CD4-positive, alpha-beta T cell (primary cell): Measurements from ENCODE around the gene SAMD9L. TPM values are rescaled to one million over a fixed set of nuclear protein-coding genes. Genes with fewer than 3 reads are reported as not detected.

Source experiments
- ATAC-seq: fragments of 200-7000 bp; cut with Tn5 transposase; one replicate; pipeline ENCODE4 v1.10.0; 2022; ENCODE audit warnings: mild to moderate bottlenecking; ENCODE audit not compliant: poor library complexity
- CTCF ChIA-PET: fragments of 350-600 bp; sonication (Branson Sonifier 250); formaldehyde crosslinking; loops from one replicate; lab custom pipeline; 2021; ENCODE audit warnings: antibody characterized with exemption, inconsistent platforms; lab: Charles Lee
- POLR2A ChIA-PET: fragments of 350-600 bp; sonication (Branson Sonifier 250); formaldehyde crosslinking; loops from one replicate; lab custom pipeline; 2021; ENCODE audit warnings: antibody characterized with exemption, inconsistent platforms; lab: Charles Lee
- DNase-seq, 14 experiments: peaks; one replicate each; pipeline ENCODE4 v3.0.0-alpha.2; 2013 to 2020; ENCODE audit warnings: mixed read lengths in 2 of 14
- H3K27ac ChIP-seq, 2 donors: one replicate each; pipeline versions ENCODE4 v1.5.1 to v1.7.0; 2013; ENCODE audit warnings: low read length in 2 of 2, low read depth in 1 of 2, mild to moderate bottlenecking in 1 of 2
- H3K27me3 ChIP-seq, 2 experiments: 1 replicate in 1 of 2; 2 replicates in 1 of 2; pipeline versions ENCODE4 v1.6.1 to v1.7.0; 2013; ENCODE audit warnings: low read length in 2 of 2, control low read depth in 1 of 2, mild to moderate bottlenecking in 1 of 2, moderate library complexity in 1 of 2; ENCODE audit not compliant: insufficient read depth in 2 of 2, control insufficient read depth in 1 of 2
- H3K36me3 ChIP-seq: one replicate; pipeline ENCODE4 v1.6.1; 2013; ENCODE audit warnings: low read length, control low read depth; ENCODE audit not compliant: insufficient read depth
- H3K4me1 ChIP-seq: one replicate; pipeline ENCODE4 v1.6.1; 2013; ENCODE audit warnings: low read length, control low read depth; ENCODE audit not compliant: insufficient read depth
- H3K4me3 ChIP-seq: one replicate; pipeline ENCODE4 v1.5.1; 2013; ENCODE audit warnings: mild to moderate bottlenecking, low read length, moderate library complexity
- H3K9me3 ChIP-seq, 2 experiments: 1 replicate in 1 of 2; 2 replicates in 1 of 2; pipeline versions ENCODE4 v1.6.1 to v1.7.0; 2013; ENCODE audit warnings: low read length in 2 of 2, mild to moderate bottlenecking in 2 of 2, control low read depth in 1 of 2, moderate library complexity in 1 of 2; ENCODE audit not compliant: control insufficient read depth in 1 of 2, insufficient read depth in 1 of 2
- H3K27ac Mint-ChIP-seq: one replicate; pipeline ENCODE4 v1.8.0; 2020; ENCODE audit warnings: mixed read lengths
- H3K27me3 Mint-ChIP-seq: one replicate; pipeline ENCODE4 v1.8.0; 2021; ENCODE audit warnings: mixed read lengths
- H3K36me3 Mint-ChIP-seq: one replicate; pipeline ENCODE4 v1.8.0; 2021; ENCODE audit warnings: low read depth, mixed read lengths
- H3K4me1 Mint-ChIP-seq: one replicate; pipeline ENCODE4 v1.8.0; 2021; ENCODE audit warnings: low read depth, mixed read lengths
- H3K4me3 Mint-ChIP-seq: one replicate; pipeline ENCODE4 v1.8.0; 2020; ENCODE audit warnings: mild to moderate bottlenecking, mixed read lengths
- H3K9me3 Mint-ChIP-seq: one replicate; pipeline ENCODE4 v1.8.0; 2020; ENCODE audit warnings: mixed read lengths
- CTCF ChIP-seq: fragments of 200-600 bp; IDR thresholded peaks from one replicate; pipeline ENCODE4 v1.8.0; 2022; ENCODE audit warnings: antibody characterized with exemption, mild to moderate bottlenecking
- intact Hi-C, 2 experiments: fragments of 100-400 bp; cut with DNase I in 1 of 2; cut with micrococcal nuclease in 1 of 2; formaldehyde crosslinking; loops; one replicate each; pipeline versions ENCODE4 v1.15.1 to v1.9.0; 2023 to 2025; cut with DNase I, micrococcal nuclease
- total RNA-seq, 174 experiments: library from RNA in 2 of 174; stranded (reverse) in 2 of 174; gene quantifications; one replicate each; pipeline ENCODE4 v1.2.3 and lab custom pipeline; 2021 to 2026

SAMD9L gene
- total RNA-seq, 2 experiments from 2014 or later: 7.9 to 8.5 TPM

GRCh38 chr7:93119191-93119905 is 28.8 kb downstream of the SAMD9L start:
- intact Hi-C loops: loop anchor here (2.0 to 10.0 kb wide), 6 partner anchors 29 to 885 kb away; partner anchors contain the start of genes BET1 (in 1 of the 2), FAM133B (in 1 of the 2), PEX1 (in 1 of the 2) and RBM48 (in 1 of the 2)
- H3K27ac ChIP-seq: no peak overlapping the region
- ATAC-seq: no peak

GRCh38 chr7:93117852-93118530 is 30.2 kb downstream of the SAMD9L start, which contains the start of gene SAMD9:
TSS of gene SAMD9 (minus strand) at chr7:93117979. CDS start at chr7:93106097, 11,882 bp downstream.
- H3K27me3 Mint-ChIP-seq: no peaks in the 10 kb centered on the region
- POLR2A ChIA-PET: interaction anchor here (0.6 to 3.2 kb wide), 20 partner anchors 9 to 1177 kb away, joined by 3 to 25 read pairs (median 4); partner anchors contain the start of genes AKAP9, CYP51A1, FAM133B and GATAD1
- Histone ChIP-seq H3K9me3 (peaks cover 0 to 5% of the 10 kb centered on the region in 2 experiments), H3K27me3 (no peaks in the 10 kb centered on the region), H3K27ac (peak within 1 kb of the TSS; percentile 55 to 82), H3K4me3 (peak within 1 kb of the TSS; percentile 64), H3K36me3 (peaks cover 17% of the 10 kb centered on the region), H3K4me1 (peaks cover 21% of the 10 kb centered on the region)
- H3K9me3 Mint-ChIP-seq: peaks cover 9% of the 10 kb centered on the region
- peaks cover 71% of the 10 kb centered on the region for H3K36me3 Mint-ChIP-seq
- CTCF ChIA-PET: interaction anchor here (1.1 to 1.4 kb wide), 5 partner anchors 12 to 590 kb away, joined by 3 to 5 read pairs (median 3); partner anchors contain the start of genes PEX1 and RBM48
- peak; percentile 99 for ATAC-seq
- peak within 1 kb of the TSS; percentile 86 for H3K4me3 Mint-ChIP-seq
- peak in 13 of 14 experiments; percentile 9 to 93 (median 44) for DNase-seq
- intact Hi-C loops: loop anchor here (1.0 to 10.0 kb wide), 7 partner anchors 31 to 887 kb away; partner anchors contain the start of genes VPS50 (in 2 of the 2), BET1 (in 1 of the 2), FAM133B (in 1 of the 2) and PEX1 (in 1 of the 2)
- TF ChIP-seq CTCF: no peak
- peak within 1 kb of the TSS; percentile 78 for H3K27ac Mint-ChIP-seq
- H3K4me1 Mint-ChIP-seq: peaks cover 53% of the 10 kb centered on the region

More at GRCh38 chr7:93119191-93119905, 28.8 kb downstream of the SAMD9L start:
- Histone ChIP-seq H3K4me3 (no peak overlapping the region), H3K9me3 (peaks cover 0 to 5% of the 10 kb centered on the region in 2 experiments), H3K36me3 (peaks cover 10% of the 10 kb centered on the region), H3K27me3 (no peaks in the 10 kb centered on the region), H3K4me1 (peaks cover 21% of the 10 kb centered on the region)
- POLR2A ChIA-PET: interaction anchor here (3.2 kb wide), 1 partner anchor 28 kb away, joined by 25 read pairs; the partner anchor contains the start of gene SAMD9L
- CTCF ChIA-PET: no interaction called here
- Mint-ChIP-seq H3K27ac (peak overlapping the region; percentile 34), H3K9me3 (peaks cover 11% of the 10 kb centered on the region), H3K27me3 (no peaks in the 10 kb centered on the region), H3K4me3 (peak overlapping the region; percentile 46), H3K36me3 (peaks cover 58% of the 10 kb centered on the region), H3K4me1 (peaks cover 41% of the 10 kb centered on the region)
- no peak for TF ChIP-seq CTCF
- DNase-seq: no peak

GRCh38 chr7:93117327-93117726 is 30.9 kb downstream of the SAMD9L start:
- ChIA-PET CTCF (interaction anchor here (1.1 to 1.4 kb wide), 5 partner anchors 11 to 589 kb away, joined by 3 to 5 read pairs (median 3); partner anchors contain the start of genes PEX1 and RBM48), POLR2A (interaction anchor here (0.6 to 3.2 kb wide), 18 partner anchors 8 to 1177 kb away, joined by 3 to 25 read pairs (median 4); partner anchors contain the start of genes AKAP9, CYP51A1, FAM133B and GATAD1)
- Histone ChIP-seq H3K4me3 (peak overlapping the region; percentile 64), H3K9me3 (peaks cover 0 to 5% of the 10 kb centered on the region in 2 experiments), H3K4me1 (peaks cover 21% of the 10 kb centered on the region), H3K36me3 (peaks cover 21% of the 10 kb centered on the region), H3K27ac (peak overlapping the region; percentile 55 to 82), H3K27me3 (no peaks in the 10 kb centered on the region)
- Mint-ChIP-seq H3K4me3 (peak overlapping the region; percentile 86), H3K36me3 (peaks cover 71% of the 10 kb centered on the region), H3K27ac (peak overlapping the region; percentile 78), H3K4me1 (peaks cover 57% of the 10 kb centered on the region), H3K9me3 (peaks cover 8% of the 10 kb centered on the region), H3K27me3 (no peaks in the 10 kb centered on the region)
- ATAC-seq (peak; percentile 37), DNase-seq (peak in 2 of 14 experiments; percentile 9 to 11)
- no peak for TF ChIP-seq CTCF
- intact Hi-C loops: loop anchor here in 1 of 2 experiments (5.0 to 10.0 kb wide), 4 partner anchors 275 to 887 kb away; partner anchors contain the start of genes BET1, FAM133B, PEX1 and RBM48
